ENCODE results near the gene GRIN2A. TPM values are rescaled to one million over a fixed set of nuclear protein-coding genes. Genes with fewer than 3 reads are reported as not detected.

Gene GRIN2A
- total RNA-seq, 4 donors from 2014 or later: 0.13 to 1.2 (median 0.30) TPM

DNA sequence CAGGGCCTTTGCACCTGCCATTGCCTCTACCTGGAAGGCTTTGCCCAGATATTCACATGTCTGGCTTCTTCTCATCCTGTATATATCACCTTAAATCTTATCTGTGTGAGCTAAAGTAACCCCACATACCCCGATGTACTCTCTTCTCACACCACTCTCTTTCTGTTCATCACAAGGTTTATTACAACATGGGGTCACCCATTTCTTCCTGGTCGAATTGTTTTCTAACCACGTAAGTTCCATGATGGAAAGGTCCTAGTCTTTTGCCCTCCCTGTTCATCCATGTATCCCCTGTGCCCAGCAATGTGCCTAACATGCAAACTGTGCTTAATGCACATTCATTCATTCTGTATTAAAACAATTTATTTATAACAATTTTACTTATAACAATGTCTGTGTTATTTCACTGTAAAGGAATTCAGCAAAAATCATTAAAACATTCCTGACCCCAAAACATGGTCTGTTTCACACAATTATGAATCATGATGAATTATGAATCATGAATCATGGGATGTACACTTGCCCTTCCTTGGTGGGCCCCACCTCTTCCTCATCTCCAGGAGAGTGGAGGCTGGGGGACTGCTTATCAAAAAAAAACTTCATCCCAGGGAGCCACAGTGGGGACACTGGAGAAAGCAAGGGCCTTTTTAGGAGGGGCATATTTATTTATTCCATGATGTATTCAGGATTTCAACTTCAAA is 336.4 kb downstream of the GRIN2A start:
- ATAC-seq (ENCODE audit: low FRiP score) (no peak), DNase-seq (ENCODE audit: low spot score) (no peak)
- TF ChIP-seq, protein P1, sequence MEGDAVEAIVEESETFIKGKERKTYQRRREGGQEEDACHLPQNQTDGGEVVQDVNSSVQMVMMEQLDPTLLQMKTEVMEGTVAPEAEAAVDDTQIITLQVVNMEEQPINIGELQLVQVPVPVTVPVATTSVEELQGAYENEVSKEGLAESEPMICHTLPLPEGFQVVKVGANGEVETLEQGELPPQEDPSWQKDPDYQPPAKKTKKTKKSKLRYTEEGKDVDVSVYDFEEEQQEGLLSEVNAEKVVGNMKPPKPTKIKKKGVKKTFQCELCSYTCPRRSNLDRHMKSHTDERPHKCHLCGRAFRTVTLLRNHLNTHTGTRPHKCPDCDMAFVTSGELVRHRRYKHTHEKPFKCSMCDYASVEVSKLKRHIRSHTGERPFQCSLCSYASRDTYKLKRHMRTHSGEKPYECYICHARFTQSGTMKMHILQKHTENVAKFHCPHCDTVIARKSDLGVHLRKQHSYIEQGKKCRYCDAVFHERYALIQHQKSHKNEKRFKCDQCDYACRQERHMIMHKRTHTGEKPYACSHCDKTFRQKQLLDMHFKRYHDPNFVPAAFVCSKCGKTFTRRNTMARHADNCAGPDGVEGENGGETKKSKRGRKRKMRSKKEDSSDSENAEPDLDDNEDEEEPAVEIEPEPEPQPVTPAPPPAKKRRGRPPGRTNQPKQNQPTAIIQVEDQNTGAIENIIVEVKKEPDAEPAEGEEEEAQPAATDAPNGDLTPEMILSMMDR (IDR thresholded peaks at IDR 0.05): no peak

DNA sequence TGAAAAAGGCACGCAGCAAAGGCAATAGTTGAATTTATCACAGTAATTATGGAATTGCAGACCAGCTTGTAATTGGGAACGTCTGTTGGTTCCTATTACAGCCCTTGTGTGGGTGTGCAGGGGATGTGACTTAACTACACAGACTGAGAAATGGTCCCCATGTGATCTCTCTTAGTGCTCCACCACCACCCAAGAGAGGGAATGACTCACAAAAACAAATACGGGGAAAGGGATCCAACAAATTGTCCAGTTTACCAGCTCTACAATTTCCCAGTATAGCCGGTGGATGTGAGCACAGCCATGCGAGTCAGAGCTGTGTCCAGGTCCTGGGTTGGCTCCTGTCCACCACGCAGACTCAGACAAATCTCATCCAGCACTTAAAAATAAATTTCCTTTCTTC is 337.9 kb downstream of the GRIN2A start:
- ATAC-seq (ENCODE audit: low FRiP score): no peak
- TF ChIP-seq, protein P1 (IDR thresholded peaks at IDR 0.05): no peak
- no peak for DNase-seq (ENCODE audit: low spot score)

DNA sequence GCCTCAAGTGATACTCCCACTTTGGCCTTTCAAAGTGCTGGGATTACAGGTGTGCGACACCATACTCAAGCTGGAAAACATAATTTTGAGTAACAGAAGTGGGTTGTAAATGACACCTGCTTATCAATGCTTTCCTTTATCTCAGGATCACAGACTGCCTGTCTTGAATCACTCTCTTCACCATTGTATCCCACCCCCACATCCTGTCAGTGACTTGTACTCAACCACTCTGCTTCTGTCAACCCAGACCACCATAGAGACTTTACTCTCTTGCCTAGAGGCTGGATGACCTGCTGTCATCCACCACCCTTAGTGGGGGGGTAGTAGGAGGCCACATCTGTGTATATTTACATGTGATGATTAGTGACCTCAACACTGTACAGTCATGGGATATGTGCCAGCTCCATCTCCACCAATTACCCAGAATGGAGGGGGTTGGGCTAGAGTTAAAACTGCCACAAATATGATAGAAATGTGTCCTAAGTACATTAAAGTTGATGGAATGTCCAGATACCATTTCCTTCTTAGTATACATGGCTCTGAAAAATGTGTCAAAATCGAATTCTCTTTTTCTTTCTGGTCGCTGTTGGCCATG is 338.7 kb downstream of the GRIN2A start:
- ATAC-seq (ENCODE audit: low FRiP score): no peak
- TF ChIP-seq, protein P1 (IDR thresholded peaks at IDR 0.05): no peak
- DNase-seq (ENCODE audit: low spot score): no peak

DNA sequence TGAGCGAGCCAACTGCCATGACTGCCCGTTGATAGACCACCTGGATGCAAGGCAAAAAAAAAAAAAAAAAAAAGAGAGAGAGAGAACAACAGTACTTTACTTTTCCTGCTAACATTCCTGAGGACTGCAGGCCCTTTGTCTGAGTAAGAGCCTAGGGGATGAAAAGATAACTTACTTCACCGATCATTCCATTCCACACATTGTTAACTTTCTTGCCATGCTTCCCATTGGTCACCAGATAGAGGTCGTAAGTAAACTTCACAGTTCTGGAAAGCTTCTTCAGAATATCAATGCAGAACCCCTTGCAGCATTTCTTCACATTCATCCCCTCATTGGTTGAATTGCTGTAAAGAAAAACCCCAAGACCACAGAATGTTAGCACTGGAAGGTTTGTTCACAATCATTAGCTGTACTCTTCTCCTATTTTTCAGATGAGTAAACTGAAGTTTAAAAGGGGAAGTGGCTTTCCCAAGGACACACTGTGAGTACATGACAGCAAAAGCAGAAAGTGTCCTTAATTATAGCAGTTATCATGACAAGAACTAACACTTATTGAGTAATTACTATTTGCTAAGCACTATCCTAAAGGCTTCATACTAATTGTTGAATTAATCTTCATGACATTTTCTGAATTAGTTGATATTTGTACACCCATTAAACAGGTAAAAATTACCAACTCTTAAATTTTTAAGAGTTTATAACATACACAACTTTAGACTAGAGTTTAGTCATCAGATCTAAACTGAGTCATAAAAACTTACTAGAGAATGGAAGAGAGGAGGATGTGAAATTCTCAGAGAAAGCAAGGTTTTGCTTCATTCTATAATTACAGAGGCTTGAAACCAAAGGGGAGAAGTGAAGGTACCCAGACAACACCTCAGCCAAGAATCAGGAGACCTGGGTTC is 341.2 kb downstream of the GRIN2A start:
- ATAC-seq (ENCODE audit: low FRiP score) (no peak), DNase-seq (ENCODE audit: low spot score) (no peak)
- TF ChIP-seq, protein P1 (IDR thresholded peaks at IDR 0.05): no peak

DNA sequence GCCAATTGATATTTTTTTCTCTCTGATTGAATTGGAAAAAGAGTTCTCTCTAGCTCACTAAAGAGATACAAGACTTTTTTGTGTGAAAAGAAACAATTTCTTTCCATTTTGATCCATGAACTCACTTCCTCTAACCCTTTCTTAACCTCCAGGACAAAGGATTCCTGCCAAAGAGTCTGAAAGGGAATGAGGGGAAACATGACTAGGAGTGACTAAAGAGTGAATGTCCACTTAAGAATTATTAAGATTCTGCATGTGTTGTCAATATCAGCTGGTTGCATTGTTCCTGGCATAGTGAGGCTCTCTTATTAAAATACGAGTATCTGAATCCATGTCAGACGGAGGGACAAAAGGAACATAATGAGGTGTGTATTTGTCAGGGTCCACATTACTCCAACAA is 344.7 kb downstream of the GRIN2A start:
- DNase-seq (ENCODE audit: low spot score) (no peak), ATAC-seq (ENCODE audit: low FRiP score) (no peak)
- TF ChIP-seq, protein P1 (IDR thresholded peaks at IDR 0.05): no peak

DNA sequence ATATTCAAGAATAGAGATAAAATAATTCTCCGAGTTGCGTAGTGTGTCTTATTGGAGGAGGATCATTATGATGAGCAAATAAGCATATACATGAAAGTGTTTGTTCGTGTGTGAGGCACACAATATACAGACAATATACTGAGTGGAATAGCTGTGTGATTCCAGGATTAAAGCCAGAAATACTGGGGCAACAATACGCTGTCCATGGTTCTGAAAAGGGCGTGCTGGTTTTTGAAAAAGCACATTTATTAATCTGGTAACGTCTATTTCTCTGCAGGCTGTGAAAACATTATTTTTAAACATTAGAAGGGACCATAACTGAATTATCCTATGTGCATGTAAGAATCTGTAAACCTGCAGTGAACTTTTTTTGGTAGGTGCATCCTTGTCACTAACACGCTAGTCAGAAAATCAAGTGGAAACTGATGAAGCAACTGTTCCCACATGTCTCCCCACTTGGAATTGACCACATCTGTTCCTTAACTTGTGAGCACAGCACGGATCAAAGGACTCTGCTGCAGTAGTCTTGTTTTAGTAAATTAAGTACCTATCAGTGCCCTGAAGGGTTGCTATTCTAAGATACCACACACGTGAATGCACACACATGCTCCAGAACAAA is 346.0 kb downstream of the GRIN2A start:
- DNase-seq (ENCODE audit: low spot score): no peak
- TF ChIP-seq, protein P1 (IDR thresholded peaks at IDR 0.05): no peak
- ATAC-seq (ENCODE audit: low FRiP score): no peak

Data from omental fat pad (tissue), 4 donors.